GM18870 (cell line): Measurements from ENCODE around the gene MEX3A.
"Not testable (repeated sequence)": the region's sequence is repeated elsewhere in the genome, so short reads cannot be mapped to it uniquely, and the experiment has no call there.

Experiments
- ATAC-seq: cut with Tn5 transposase; IDR thresholded peaks from one replicate; pipeline ENCODE4 v1.9.1; 2021; ENCODE audit warnings: moderate library complexity; ENCODE audit not compliant: unreplicated experiment

Gene MEX3A

DNA sequence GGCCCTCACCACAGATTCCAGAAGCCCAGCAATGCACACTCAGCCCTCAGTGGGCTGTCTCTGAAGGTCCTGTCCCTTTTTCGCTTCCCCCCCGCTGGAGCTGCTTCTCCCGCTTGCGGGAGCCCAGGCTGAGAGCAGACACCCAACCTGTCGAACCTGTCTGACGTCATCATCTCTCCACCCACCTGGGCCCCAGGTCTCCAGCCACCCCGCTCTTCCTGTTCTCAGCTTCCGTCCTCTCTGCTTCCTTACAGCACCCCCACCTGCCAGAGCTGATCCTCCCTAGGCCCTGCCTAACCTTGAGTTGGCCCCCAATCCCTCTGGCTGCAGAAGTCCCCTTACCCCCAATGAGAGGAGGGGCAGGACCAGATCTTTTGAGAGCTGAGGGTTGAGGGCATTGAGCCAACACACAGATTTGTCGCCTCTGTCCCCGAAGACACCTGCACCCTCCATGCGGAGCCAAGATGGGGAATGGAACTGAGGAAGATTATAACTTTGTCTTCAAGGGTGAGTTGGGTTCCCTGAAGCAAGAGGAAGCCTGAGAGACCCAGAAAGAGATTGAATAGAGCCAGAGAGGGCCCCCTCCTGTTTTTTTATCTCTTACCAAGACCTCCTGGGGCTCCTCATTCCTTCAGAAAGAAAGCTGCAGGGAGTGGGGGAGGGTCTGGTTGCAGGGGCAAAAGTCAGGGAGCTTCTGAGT lies 21.2 kb downstream of the MEX3A start, which contains the start of gene RAB25:
TSS of gene RAB25 (plus strand) at position 224 of the 700 bp plus-strand sequence. CDS start at position 465, 241 bp downstream.
- no peak for ATAC-seq

DNA sequence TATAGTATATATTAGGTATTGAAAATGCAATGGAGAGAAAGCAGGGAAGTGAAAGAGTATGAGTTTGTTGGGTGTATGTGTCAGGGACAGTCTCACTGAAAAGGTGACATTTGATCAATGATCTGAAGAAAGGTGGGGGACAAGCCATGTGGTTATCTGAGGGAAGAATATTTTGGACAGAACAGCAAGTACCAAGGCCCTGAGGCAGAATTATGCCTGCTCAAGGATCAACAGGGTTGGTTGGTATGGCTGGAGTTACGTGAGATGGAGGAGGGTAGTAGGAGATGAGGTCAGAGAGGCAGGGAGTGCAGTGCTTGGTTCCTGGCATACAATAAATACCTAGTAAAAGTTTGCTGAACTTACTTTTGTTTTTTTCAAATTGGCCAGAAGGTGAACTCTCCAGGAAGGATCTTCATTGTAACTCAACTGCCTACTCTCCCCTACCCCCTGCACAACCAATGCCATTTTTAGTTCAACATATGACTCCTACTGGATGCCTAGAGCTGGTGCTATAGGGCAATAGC lies 25.9 kb downstream of the MEX3A start:
- ATAC-seq = no peak

DNA sequence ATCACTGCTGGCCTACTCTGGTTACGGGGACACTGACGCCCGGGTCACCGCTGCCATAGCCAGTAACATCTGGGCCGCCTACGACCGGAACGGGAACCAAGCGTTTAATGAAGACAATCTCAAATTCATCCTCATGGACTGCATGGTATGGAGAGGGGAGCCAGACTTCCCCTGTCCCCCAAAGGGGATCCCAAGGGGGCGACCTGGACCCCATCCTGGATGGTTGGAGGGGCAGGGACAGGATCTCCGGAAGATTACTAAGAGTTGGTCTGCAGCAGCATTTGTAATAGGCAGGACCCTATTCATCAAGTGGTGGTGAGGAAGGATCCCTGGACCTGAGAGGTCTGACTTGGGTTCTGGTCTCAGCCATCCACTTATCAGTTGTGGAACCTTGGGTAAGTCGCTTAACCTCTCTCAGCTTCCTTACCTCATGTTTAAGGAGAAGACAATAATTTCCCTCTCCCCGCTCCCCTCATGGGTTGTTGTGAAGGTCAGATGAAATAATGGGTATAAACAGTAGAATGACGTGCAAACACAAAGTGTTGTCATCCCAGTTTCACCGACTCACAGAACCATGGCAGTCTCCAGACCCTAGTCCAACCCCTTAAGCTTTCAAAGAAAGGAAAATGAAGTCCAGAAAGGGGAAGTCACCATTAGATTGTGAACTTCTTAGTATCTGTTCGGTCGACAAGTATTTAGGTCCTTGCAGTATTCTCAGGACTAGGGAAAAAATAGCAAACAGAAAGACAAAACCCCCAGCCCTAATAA lies 26.8 kb downstream of the MEX3A start:
- no peak for ATAC-seq

DNA sequence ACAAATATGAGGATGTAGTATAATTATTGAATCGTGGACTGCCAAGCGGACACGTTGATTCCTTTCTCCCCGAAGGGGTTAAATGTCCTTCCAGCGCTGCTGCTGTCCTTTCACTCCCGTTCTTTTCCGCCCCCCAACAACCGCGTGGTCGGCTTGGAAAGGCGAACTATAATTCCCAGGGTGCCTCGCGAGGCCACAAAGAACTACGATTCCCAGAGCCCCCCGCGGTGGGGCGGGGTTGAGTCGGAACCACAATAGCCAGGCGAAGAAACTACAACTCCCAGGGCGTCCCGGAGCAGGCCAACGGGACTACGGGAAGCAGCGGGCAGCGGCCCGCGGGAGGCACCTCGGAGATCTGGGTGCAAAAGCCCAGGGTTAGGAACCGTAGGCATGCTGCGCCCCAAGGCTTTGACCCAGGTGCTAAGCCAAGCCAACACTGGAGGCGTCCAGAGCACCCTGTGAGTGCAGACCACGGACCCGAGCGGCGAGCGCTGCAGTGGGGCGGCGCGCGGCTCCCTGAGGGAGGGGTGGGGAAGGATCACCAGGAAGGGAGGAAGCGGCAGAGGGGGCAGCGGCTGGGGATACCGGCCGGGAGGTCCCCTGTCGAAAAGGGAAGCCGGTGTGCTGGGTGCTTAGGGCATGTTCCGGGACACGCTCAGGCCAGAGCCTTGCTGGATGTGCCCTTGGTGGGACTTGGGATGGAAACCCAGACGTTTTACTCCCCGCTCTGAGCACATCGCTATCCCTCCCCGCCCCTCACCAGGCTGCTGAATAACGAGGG lies 27.6 kb downstream of the MEX3A start, which contains the start of gene LAMTOR2:
TSS of gene LAMTOR2 (plus strand) at position 283 of the 781 bp plus-strand sequence. CDS start at position 391, 108 bp downstream.
- peak; percentile 69 for ATAC-seq

DNA sequence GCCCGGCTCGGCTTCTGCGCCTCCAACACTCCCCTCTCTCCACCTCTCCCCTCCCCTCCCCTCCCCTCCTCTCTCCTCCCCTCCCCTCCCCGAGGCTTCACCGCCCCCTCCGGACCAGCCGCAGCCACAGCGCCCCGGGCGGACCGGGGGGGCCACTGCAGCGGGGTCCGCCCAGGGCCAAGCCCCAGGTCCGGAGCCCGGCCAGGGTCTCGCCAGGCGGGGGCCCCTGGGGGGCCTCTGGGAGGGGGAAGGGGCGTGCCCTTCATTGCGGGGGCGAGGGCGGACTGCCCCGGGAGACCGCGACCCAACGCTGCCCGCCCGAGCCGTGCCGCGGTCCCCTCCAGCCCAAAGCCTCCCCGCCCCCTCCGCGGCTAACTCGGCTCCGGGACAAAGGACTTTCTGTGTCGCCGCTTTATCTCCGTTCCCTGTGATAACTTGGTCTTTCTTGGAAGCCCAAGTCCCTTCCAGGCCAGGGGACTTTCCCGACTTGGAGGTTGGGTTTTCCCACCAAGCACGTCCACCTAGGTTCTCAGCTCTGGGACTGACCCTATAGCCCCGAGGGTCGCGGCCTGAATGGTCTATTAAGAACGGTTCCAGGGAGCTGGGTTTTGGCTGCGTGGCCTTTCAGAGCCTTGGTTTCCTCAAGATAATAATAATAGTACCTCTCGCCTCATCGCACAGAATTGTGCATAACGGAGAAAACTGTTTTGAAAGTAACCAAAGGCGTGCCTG lies 28.3 kb downstream of the MEX3A start, which contains the start of gene UBQLN4:
TSS of gene UBQLN4 (minus strand) at position 31 of the 732 bp plus-strand sequence. CDS start 97 bp downstream, outside the sequence.
- ATAC-seq = no peak

DNA sequence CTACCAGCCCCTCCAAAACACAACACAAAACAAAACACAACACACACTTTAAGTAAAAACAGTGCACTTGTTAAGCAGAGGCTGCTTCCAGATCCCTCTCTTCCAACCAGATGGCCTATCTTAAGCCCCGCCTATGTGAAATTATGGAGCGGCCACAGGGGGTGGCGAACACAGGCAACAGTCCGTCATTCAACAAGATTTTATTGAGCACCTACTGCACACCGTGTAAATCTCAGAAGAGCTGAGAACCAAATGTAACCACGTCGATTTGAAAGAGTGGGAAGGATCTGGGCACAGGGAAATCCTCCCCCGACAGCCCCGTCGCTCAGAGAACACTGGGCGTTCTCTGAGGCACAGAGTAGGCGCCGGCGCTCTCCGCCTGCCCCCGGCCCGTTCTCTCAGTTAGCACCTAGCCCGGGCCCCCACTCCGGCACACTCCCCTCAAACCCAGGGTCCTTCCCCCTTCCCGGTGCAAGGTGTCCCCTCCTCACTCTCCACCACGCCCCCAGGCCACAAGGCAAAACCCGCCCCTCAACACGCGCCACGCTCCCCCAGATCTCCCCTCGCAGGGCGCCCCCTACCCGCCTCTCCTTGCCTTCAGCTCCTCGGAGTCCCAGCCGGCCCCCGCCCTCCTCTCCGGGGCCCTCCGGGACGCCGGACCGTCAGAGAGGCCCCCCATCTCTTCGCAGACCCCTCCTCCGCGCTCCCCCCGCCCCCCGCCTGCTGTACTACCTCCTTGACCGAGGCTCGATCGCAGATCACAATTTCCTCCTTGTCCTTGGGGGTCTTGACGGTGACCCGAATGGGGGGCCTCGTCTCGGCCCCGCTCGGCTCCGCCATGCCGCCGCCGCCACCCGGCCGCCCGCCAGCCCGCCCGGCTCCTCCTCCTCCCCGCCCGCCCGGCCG lies 29.1 kb downstream of the MEX3A start:
- no peak for ATAC-seq

DNA sequence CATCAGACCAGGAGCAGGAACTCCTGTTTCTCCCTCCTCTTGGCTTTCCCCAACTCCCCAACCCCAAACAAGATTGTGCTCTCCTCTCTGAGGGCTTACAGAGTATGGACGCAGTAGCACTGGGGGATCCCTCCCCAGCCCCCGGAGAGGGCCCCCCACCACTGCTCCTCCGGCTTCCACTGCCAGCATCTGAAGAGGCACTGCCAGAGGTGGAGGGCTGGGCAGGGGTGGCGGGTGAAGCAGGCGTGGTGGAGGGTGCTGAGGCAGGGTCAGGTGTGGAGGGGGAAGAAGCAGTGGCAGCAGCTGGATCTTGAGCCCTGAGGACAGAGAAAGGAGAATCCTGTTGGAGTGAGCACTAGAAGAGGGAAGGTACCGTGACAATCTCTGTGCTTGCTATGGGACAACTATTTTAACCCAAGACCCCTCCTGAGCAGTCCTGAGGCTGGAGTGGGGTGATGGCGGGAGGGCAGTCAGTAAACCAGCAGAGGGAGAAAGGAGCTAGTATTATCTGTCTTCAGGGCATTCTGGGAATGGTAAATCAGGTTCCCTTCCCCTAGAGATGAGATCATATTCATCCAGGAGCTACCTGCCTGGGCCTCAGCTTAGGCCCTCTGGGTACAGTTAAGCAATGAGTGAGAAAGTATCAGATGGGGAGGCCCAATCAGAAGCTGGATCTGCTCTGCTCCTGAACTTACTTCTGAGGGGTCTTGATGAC lies 31.1 kb downstream of the MEX3A start:
- no peak for ATAC-seq

DNA sequence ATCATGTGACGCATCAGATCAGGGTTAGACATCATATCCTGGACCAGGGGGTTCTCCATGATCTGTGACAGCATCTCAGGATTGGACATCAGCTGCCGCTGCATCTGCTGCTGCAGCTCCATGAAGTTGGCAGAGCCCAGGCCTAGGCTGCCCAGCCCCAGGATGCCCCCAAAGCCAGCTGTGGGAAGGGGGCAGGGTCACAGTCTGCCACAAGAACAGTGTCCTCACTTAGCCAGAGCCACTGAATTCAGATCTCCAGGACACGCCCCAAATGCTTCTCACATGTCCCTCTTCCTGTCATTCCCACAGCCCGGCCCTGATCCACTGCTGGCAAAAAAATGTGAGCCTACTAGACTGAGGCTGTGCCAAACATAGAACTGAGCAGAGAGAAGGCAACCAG lies 31.9 kb downstream of the MEX3A start:
- ATAC-seq = no peak

DNA sequence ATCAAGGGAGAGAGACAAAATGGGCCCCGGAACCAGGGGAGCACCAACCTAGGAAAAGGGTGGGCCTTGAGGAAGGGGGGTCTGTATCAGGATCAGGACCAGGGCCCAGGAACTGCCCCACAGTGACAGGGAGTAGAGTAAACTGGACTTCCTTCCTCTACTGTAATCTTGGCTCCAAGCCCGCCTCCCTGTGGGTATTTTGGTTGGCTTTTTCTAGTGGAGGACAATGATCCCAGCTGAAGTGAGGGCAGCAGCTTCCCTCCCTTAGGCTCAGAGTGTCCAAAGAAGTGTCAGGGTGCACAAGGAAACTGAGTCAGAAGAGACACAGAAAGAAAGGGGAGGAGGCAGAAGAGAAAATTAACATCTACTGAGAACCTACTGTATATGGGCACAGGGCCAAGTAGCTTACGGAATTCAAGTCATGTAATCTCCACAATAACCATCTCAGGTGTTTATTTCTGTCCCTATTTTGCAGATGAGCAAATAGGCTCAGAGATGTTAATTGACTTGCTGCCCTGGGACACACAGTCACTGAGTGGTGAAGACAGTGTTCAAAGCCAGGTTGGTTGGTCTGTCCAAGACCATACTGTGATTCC lies 33.5 kb downstream of the MEX3A start:
- no peak for ATAC-seq

DNA sequence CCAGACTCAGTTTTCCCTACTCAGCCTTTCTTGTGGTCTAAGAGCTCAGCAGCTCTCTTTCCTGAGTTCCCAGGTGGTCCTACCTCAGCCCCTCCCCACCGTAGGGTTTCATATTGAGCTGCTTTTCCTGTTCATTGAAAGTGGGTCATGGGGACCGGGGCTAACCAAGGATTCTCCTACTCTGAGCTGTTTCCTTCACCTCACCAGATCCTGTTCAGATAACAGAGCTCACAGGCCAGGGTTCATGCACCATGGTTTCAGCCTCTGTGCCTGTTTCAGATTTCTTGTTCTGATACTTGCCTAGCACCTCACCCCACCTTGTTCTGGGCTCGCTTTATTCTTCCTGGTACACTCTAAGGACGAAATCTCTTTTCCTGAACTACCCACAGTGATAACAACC lies 37.2 kb downstream of the MEX3A start:
- ATAC-seq = no peak

DNA sequence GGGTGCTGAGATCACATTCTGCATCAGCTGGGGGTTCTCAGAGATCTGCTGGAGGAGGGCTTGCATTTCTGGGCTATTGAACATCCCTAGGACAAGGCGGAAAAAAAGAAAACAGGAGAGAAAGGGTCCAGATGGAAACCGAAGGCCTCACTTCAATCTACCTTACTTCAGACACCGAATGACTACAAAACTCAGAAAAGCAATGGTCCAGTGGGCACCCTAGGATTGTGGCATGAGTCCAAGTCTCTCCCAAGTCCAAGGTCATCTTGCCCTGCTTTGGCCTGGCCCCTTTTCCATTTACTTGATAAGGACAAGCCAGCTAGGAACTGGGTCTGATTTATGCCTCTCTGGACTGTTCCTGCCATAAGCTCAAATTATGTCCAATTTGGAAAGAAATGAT lies 39.4 kb downstream of the MEX3A start:
- ATAC-seq = no peak

DNA sequence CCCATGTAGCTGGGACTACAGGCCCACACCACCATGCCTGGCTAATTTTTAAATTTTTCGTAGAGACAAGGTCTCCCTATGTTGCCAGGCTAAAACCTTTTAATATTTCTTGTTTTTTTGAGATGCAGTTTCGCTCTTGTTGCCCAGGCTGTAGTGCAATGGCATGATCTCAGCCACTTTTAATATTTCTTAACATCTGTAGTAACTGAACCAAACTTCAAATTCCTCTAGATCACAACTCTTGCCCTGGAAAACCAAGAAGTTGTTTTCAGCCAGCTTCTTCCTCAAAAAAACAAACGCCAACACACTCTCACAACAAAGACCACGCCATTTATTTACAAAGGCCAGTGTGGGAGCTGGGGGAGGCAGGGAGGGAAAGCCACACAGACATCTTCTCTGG lies 47.3 kb downstream of the MEX3A start:
- ATAC-seq = not testable (repeated sequence)

DNA sequence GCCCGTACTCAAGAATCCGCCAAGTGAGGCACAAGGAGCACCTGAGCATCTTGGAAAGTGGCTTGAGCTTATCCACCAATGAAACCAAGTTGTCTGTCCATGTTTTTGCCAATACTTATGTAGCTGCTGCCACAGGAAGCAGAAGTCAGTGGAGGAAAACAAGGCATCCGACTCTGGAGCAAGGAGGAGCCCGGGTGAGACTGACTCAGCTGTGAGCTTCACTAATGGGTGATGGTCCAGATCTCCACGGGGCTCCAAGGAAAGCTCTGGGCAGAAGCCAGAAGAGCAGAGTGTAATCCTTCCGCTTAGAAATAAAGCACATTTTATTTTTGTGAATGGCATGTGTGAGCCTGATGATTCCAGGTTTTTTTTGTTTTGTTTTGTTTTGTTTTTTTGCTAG lies 49.3 kb downstream of the MEX3A start:
- ATAC-seq = no peak

DNA sequence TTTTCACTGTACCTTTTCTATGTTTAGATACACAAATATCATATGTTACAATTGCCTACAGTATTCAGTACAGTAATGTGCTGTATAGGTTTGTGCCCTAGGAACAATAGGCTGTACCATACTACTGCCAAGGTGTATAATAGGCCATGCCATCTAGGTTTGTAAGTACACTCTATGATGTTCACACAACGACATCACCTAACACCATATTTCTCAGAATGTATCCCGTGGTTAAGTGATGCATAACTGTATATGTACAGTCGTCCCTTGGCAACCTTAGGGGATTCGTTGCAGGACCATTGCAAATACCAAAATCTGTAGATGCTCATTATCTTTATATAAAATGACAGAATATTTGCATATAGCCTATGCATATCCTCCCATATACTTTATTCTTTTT lies 55.7 kb downstream of the MEX3A start:
- no peak for ATAC-seq

DNA sequence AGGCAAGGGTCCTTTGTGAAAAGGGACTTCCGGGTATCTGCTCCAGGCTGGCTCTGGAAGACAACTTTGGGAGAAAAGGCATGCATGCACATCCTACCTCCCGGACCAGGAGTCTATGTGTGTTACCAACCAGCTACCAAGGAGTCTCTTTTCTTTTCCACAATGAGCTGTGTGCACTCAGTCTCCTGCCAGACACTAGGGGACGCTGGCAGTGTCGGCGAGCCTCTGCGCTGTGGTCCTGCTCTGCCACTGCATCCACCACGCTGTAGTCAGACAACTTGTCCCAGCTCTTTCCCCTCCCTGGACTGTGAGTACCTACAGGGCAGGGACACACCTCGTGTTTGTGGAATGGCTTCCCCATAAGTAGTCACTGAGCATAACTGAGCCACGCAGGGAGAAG lies 56.4 kb downstream of the MEX3A start:
- ATAC-seq = no peak

DNA sequence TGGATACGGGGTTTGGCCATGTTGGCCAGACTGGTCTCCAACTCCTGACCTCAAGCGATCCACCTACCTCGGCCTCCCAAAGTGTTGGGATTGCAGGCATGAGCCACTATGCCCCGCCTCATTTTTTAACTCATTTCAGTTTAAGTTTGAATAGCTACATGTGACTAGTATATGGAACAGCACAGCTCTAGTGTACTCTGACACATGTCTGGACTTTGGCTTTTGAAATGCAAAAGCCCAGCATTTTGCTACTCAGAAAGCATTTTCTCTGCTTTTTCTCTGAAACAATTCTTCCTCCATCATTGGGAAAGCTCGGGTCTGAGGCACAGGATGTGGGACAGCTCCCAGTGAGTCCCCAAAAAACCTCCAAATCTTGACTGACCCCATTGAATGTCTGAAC lies 57.5 kb downstream of the MEX3A start:
- ATAC-seq = no peak
